AG04450 (cell line): ENCODE results near the gene KLHL2. TPM values are rescaled to one million over a fixed set of nuclear protein-coding genes. Genes with fewer than 3 reads are reported as not detected.

Source experiments
- CTCF ChIA-PET: fragments of 300-600, 350-600 bp; formaldehyde crosslinking; extraction: SDS; loops from one replicate; lab custom pipeline; 2022; ENCODE audit warnings: antibody characterized with exemption, inconsistent platforms; lab: Charles Lee
- POLR2A ChIA-PET: fragments of 350-600 bp; formaldehyde crosslinking; extraction: SDS; loops from one replicate; lab custom pipeline; 2021; ENCODE audit warnings: antibody characterized with exemption, inconsistent platforms; lab: Yijun Ruan, JAX
- DNase-seq: peaks from one replicate; pipeline ENCODE4 v3.0.0-alpha.2; 2011; ENCODE audit warnings: low read depth, low spot score
- H3K27ac ChIP-seq: one replicate; pipeline ENCODE4 v1.5.1; 2012; ENCODE audit warnings: low read depth, low read length, control low read depth
- H3K27me3 ChIP-seq: one replicate; pipeline ENCODE4 v1.6.0; 2012; ENCODE audit warnings: low read length; ENCODE audit not compliant: control insufficient read depth, insufficient read depth
- H3K4me3 ChIP-seq: 2 replicates; pipeline ENCODE4 v1.5.1; 2011; ENCODE audit warnings: mild to moderate bottlenecking, low read depth, low read length, control low read depth
- H3K9me3 ChIP-seq: 2 replicates; pipeline ENCODE4 v1.5.1; 2012; ENCODE audit warnings: low read length; ENCODE audit not compliant: control insufficient read depth, insufficient read depth
- polyA plus RNA-seq: library from polyadenylated mRNA; depleted of rRNA; stranded (reverse); fragments of >200 nt; gene quantifications from 2 replicates; pipeline ENCODE4 v1.2.3, GENCODE V29; 2011
- TF ChIP-seq, protein P1 (sequence below): IDR thresholded peaks from 2 replicates; pipeline ENCODE4 v1.5.1; 2011; ENCODE audit warnings: low read depth, low read length, control low read depth, inconsistent platforms

KLHL2 gene
- polyA plus RNA-seq, 1 experiment, result 16.4 TPM

DNA sequence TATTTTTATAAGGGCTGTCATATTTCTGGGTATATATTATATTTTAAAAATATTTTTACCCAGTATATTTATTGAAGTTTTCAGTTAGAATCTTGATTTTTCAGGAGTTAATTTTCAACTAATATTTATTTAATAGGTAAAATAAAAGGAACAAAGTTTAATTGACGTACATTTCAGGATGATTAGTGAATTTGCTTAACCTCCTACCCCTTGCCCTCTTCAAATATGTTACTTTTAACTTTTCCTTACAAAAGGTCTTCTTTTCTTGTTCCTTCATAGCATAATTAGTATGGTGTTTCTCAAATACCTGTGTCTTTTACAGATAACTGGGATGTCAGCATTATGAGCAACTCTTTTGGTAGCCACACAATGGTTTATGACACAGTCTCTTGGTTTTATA is 95.3 kb downstream of the KLHL2 start:
- no peak for DNase-seq
- no peaks in the 10 kb centered on the region for H3K9me3 ChIP-seq
- ChIA-PET POLR2A (no interaction called here), CTCF (no interaction called here)
- H3K27me3 ChIP-seq, result no peaks in the 10 kb centered on the region
- TF ChIP-seq, protein P1, sequence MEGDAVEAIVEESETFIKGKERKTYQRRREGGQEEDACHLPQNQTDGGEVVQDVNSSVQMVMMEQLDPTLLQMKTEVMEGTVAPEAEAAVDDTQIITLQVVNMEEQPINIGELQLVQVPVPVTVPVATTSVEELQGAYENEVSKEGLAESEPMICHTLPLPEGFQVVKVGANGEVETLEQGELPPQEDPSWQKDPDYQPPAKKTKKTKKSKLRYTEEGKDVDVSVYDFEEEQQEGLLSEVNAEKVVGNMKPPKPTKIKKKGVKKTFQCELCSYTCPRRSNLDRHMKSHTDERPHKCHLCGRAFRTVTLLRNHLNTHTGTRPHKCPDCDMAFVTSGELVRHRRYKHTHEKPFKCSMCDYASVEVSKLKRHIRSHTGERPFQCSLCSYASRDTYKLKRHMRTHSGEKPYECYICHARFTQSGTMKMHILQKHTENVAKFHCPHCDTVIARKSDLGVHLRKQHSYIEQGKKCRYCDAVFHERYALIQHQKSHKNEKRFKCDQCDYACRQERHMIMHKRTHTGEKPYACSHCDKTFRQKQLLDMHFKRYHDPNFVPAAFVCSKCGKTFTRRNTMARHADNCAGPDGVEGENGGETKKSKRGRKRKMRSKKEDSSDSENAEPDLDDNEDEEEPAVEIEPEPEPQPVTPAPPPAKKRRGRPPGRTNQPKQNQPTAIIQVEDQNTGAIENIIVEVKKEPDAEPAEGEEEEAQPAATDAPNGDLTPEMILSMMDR, result no peak
- H3K27ac ChIP-seq, result no peak overlapping the region
- H3K4me3 ChIP-seq, result no peak overlapping the region

DNA sequence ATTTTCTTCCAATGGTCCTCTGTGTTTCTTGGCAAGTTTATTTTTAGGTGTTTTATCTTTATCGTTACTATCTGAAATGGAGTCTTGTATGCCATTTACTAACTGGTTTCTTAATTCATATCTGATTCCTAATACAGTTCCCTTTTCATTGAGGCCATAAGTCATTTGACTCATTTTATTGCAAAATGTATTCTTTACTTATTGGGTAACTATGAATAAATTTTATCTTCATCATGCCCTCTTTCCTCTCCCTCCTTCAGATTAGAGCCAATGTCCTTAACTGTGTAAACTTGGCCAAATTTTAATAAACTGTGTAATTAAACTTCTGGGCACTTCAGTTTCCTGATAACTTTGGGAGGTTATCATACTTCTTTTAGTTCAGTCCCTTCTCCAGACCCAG is 100.8 kb downstream of the KLHL2 start:
- DNase-seq, result no peak
- Histone ChIP-seq H3K27ac (no peak overlapping the region), H3K9me3 (no peaks in the 10 kb centered on the region), H3K27me3 (no peaks in the 10 kb centered on the region), H3K4me3 (no peak overlapping the region)
- ChIA-PET CTCF (no interaction called here), POLR2A (no interaction called here)
- TF ChIP-seq, protein P1, result no peak

DNA sequence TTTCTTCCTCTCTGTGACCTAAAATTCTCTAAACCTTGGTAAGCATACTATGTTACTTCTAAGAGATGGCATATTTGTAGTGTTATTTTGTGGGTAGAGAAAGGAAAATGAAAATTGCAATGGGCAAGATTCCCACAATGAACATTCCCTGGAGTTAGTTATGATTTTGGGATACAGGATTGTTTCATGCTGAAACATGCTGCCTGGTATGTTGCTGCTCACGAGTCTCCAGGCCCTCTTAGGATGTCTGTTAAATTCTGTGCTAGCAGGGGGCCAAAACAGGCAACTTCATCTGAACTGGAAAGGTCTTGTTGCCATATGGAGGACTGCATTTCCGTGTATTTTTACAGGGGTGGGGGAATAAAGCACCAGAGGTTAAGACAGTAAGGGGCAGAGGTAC is 101.2 kb downstream of the KLHL2 start:
- H3K4me3 ChIP-seq, result no peak overlapping the region
- CTCF ChIA-PET, result no interaction called here
- no peaks in the 10 kb centered on the region for H3K9me3 ChIP-seq
- POLR2A ChIA-PET, result no interaction called here
- no peak for DNase-seq
- TF ChIP-seq, protein P1, result no peak
- no peaks in the 10 kb centered on the region for H3K27me3 ChIP-seq
- no peak overlapping the region for H3K27ac ChIP-seq

DNA sequence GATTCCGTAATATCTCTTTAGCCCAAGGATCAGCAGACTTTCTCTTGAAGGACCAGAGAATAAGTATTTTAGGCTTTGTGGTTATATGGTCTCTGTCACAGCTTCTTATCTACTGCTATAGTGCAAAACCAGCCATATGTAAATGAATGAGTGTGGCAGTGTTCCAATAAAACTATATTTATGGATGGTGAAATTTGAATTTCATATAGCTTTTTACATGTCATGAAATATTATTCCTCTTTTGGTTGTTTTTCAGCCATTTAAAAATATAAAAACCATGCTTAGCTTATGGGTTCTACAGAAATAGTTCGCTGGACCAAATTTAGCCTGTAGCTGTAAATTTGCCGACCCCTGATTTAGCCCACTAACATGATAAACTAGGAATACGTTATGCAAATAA is 102.1 kb downstream of the KLHL2 start:
- no peaks in the 10 kb centered on the region for H3K27me3 ChIP-seq
- H3K27ac ChIP-seq, result no peak overlapping the region
- H3K9me3 ChIP-seq, result no peaks in the 10 kb centered on the region
- no peak for DNase-seq
- CTCF ChIA-PET, result no interaction called here
- TF ChIP-seq, protein P1, result no peak
- no peak overlapping the region for H3K4me3 ChIP-seq
- POLR2A ChIA-PET, result no interaction called here

DNA sequence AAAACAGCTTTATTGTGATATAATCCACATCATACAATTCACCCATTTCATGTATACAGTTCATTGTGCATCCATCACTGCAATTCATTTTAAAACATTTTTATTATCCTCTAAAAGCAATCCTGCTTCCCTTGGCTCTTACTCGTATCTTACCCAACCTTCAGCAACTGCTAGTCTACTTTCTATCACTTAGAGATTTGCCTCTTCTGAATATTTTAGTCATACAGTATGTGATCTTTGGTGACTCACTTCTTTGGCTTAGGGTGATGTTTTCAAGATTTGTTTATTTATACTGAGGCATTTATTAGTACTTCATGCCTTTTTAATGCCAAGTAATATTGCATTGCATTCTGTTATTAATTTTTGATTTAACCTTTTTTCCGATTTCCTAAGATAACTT is 105.1 kb downstream of the KLHL2 start:
- TF ChIP-seq, protein P1, result no peak
- Histone ChIP-seq H3K4me3 (no peak overlapping the region), H3K9me3 (no peaks in the 10 kb centered on the region), H3K27ac (no peak overlapping the region), H3K27me3 (no peaks in the 10 kb centered on the region)
- no peak for DNase-seq
- ChIA-PET CTCF (no interaction called here), POLR2A (no interaction called here)
